A673 (cell line): ENCODE measurements around the gene SH3D19. TPM values are rescaled to one million over a fixed set of nuclear protein-coding genes. Genes with fewer than 3 reads are reported as not detected.

Experiments
- BruUV-seq: library from RNA; stranded (reverse); fragments of 400-500 nt; replicated peaks from 2 replicates; lab custom pipeline; 2021; lab: Mats Ljungman, UMichigan
- CTCF ChIA-PET: fragments of 300-600 bp; sonication (Branson Sonifier 250); formaldehyde crosslinking; loops from one replicate; lab custom pipeline; 2022; ENCODE audit warnings: antibody characterized with exemption; lab: Charles Lee
- POLR2A ChIA-PET: fragments of 300-600 bp; sonication (Branson Sonifier 250); formaldehyde crosslinking; loops from one replicate; lab custom pipeline; 2022; ENCODE audit warnings: antibody characterized with exemption; ENCODE audit not compliant: low non-redundant PET; lab: Charles Lee
- DNase-seq: peaks from one replicate; pipeline ENCODE4 v3.0.0-alpha.2; 2015; ENCODE audit warnings: low spot score
- H3K27ac ChIP-seq: fragments of 200-600 bp; sonication (generic); 2 replicates; pipeline ENCODE4 v1.5.1; 2016; ENCODE audit warnings: mixed run types, low read depth, mild to moderate bottlenecking, mixed read lengths, antibody characterized with exemption, low read length; ENCODE audit not compliant: poor library complexity, severe bottlenecking
- H3K27me3 ChIP-seq: fragments of 200-600 bp; sonication (generic); replicated peaks from 2 replicates; pipeline ENCODE4 v1.6.1; 2017; ENCODE audit warnings: mixed run types, low read depth, mild to moderate bottlenecking, mixed read lengths, antibody characterized with exemption, low read length; ENCODE audit not compliant: insufficient read depth, poor library complexity
- H3K36me3 ChIP-seq: fragments of 200-600 bp; sonication (generic); 2 replicates; pipeline ENCODE4 v1.6.1; 2016; ENCODE audit warnings: mixed run types, mild to moderate bottlenecking, mixed read lengths, antibody characterized with exemption, low read length; ENCODE audit not compliant: insufficient read depth, poor library complexity, severe bottlenecking
- H3K4me1 ChIP-seq: fragments of 200-600 bp; sonication (generic); 2 replicates; pipeline ENCODE4 v1.6.1; 2017; ENCODE audit warnings: mixed run types, mild to moderate bottlenecking, mixed read lengths, antibody characterized with exemption, low read length; ENCODE audit not compliant: insufficient read depth, poor library complexity, severe bottlenecking
- H3K4me3 ChIP-seq: fragments of 200-600 bp; sonication (generic); 2 replicates; pipeline ENCODE4 v1.5.1; 2016; ENCODE audit warnings: low read depth, mixed run types, mild to moderate bottlenecking, mixed read lengths, low read length; ENCODE audit not compliant: poor library complexity, severe bottlenecking
- H3K9me3 ChIP-seq: fragments of 200-600 bp; sonication (generic); 2 replicates; pipeline ENCODE4 v1.6.1; 2016; ENCODE audit warnings: mixed run types, low read depth, mild to moderate bottlenecking, mixed read lengths, antibody characterized with exemption, low read length; ENCODE audit not compliant: poor library complexity, severe bottlenecking
- CTCF ChIP-seq: fragments of 300-800, 200-600 bp; sonication (generic); conservative IDR thresholded peaks from 2 replicates; pipeline ENCODE4 v1.5.1; 2017; ENCODE audit warnings: low read depth, mild to moderate bottlenecking, antibody characterized with exemption, low read length, moderate library complexity, mixed read lengths
- EZH2 ChIP-seq: fragments of 200-600 bp; sonication (generic); IDR thresholded peaks from 2 replicates; pipeline ENCODE4 v1.6.1; 2017; ENCODE audit warnings: borderline replicate concordance, low read depth, mild to moderate bottlenecking, mixed read lengths, antibody characterized with exemption, low read length; ENCODE audit not compliant: poor library complexity, severe bottlenecking
- intact Hi-C: fragments of 100-400 bp; cut with micrococcal nuclease; formaldehyde crosslinking; loops from one replicate; pipeline ENCODE4 v1.10.0; 2022; ENCODE audit not compliant: unreplicated experiment
- total RNA-seq: library from RNA; stranded (reverse); gene quantifications from 2 replicates; pipeline ENCODE4 v1.2.3, GENCODE V29; 2021

SH3D19 gene
- total RNA-seq, 1 experiment from 2014 or later, result 0.86 TPM

GRCh38 chr4:151217326-151217725 is 108.1 kb downstream of the SH3D19 start:
- H3K27ac ChIP-seq, result no peak overlapping the region
- TF ChIP-seq EZH2 (no peak), CTCF (no peak)
- ChIA-PET POLR2A (no interaction called here), CTCF (no interaction called here)
- H3K36me3 ChIP-seq, result no peaks in the 10 kb centered on the region
- no peak for DNase-seq
- no peak overlapping the region for H3K4me3 ChIP-seq
- intact Hi-C loops, result no loop called here
- no peaks in the 10 kb centered on the region for H3K4me1 ChIP-seq
- H3K9me3 ChIP-seq, result no peaks in the 10 kb centered on the region
- no TSS peak for BruUV-seq
- H3K27me3 ChIP-seq, result no peaks in the 10 kb centered on the region

GRCh38 chr4:151215295-151215694 is 110.1 kb downstream of the SH3D19 start:
- no peaks in the 10 kb centered on the region for H3K4me1 ChIP-seq
- no peak for DNase-seq
- no peak overlapping the region for H3K27ac ChIP-seq
- no peaks in the 10 kb centered on the region for H3K36me3 ChIP-seq
- POLR2A ChIA-PET, result no interaction called here
- intact Hi-C loops, result no loop called here
- H3K9me3 ChIP-seq, result no peaks in the 10 kb centered on the region
- TF ChIP-seq CTCF, result no peak
- TF ChIP-seq EZH2, result no peak
- H3K27me3 ChIP-seq, result no peaks in the 10 kb centered on the region
- no TSS peak for BruUV-seq
- CTCF ChIA-PET, result no interaction called here
- H3K4me3 ChIP-seq, result no peak overlapping the region

GRCh38 chr4:151207868-151208267 is 117.5 kb downstream of the SH3D19 start:
- Histone ChIP-seq H3K36me3 (no peaks in the 10 kb centered on the region), H3K9me3 (no peaks in the 10 kb centered on the region), H3K4me3 (no peak overlapping the region), H3K27ac (no peak overlapping the region), H3K27me3 (no peaks in the 10 kb centered on the region), H3K4me1 (no peaks in the 10 kb centered on the region)
- TF ChIP-seq CTCF, result no peak
- no peak for TF ChIP-seq EZH2
- intact Hi-C loops, result no loop called here
- POLR2A ChIA-PET, result no interaction called here
- CTCF ChIA-PET, result interaction anchor here (1.1 kb wide), 1 partner anchor 91 kb away, joined by 3 read pairs; no protein-coding TSS in a partner anchor
- BruUV-seq, result no TSS peak
- no peak for DNase-seq
